Neural progenitor cell (in vitro differentiated cells): ENCODE results near the gene COL20A1. TPM values are rescaled to one million over a fixed set of nuclear protein-coding genes. Genes with fewer than 3 reads are reported as not detected.

Experiments
- DNase-seq: peaks from one replicate; pipeline ENCODE4 v3.0.0-alpha.2; 2016; ENCODE audit warnings: low spot score
- H2AFZ ChIP-seq: fragments of 200-600 bp; sonication (generic); replicated peaks from 2 replicates; pipeline ENCODE4 v1.6.1; 2016; ENCODE audit warnings: antibody characterized with exemption
- H3F3A ChIP-seq: fragments of 200-600 bp; sonication (generic); 2 replicates; pipeline ENCODE4 v1.6.1; 2016; ENCODE audit warnings: antibody characterized with exemption, low read depth
- H3K27ac ChIP-seq: fragments of 200-600 bp; sonication (generic); 2 replicates; pipeline ENCODE4 v1.5.1; 2016; ENCODE audit warnings: mild to moderate bottlenecking
- H3K27me3 ChIP-seq: fragments of 200-600 bp; sonication (generic); 2 replicates; pipeline ENCODE4 v1.6.1; 2016; ENCODE audit warnings: mild to moderate bottlenecking, moderate library complexity
- H3K36me3 ChIP-seq: fragments of 200-600 bp; sonication (generic); 2 replicates; pipeline ENCODE4 v1.5.1; 2016
- H3K4me1 ChIP-seq: fragments of 200-600 bp; sonication (generic); 2 replicates; pipeline ENCODE4 v1.6.1; 2016; ENCODE audit warnings: mixed run types
- H3K4me2 ChIP-seq: fragments of 200-600 bp; sonication (generic); 2 replicates; pipeline ENCODE4 v1.6.1; 2016
- H3K4me3 ChIP-seq: fragments of 200-600 bp; sonication (generic); 2 replicates; pipeline ENCODE4 v1.5.1; 2016
- H3K79me2 ChIP-seq: fragments of 200-600 bp; sonication (generic); 2 replicates; pipeline ENCODE4 v1.6.1; 2016; ENCODE audit warnings: low read depth
- H3K9ac ChIP-seq: fragments of 200-600 bp; sonication (generic); 2 replicates; pipeline ENCODE4 v1.6.1; 2016
- H3K9me3 ChIP-seq: fragments of 200-600 bp; sonication (generic); 2 replicates; pipeline ENCODE4 v1.5.1; 2016; ENCODE audit warnings: low read depth
- H4K20me1 ChIP-seq: fragments of 200-600 bp; sonication (generic); 2 replicates; pipeline ENCODE4 v1.6.1; 2016; ENCODE audit warnings: low read depth
- H3K27ac Mint-ChIP-seq: 3 replicates; pipeline ENCODE4 v1.8.0; 2021; ENCODE audit warnings: mixed read lengths
- H3K27me3 Mint-ChIP-seq: 2 replicates; pipeline ENCODE4 v1.8.0; 2022; ENCODE audit warnings: low read depth, mild to moderate bottlenecking, inconsistent platforms, moderate library complexity, mixed read lengths; ENCODE audit not compliant: insufficient read depth
- H3K36me3 Mint-ChIP-seq: 3 replicates; pipeline ENCODE4 v1.8.0; 2021; ENCODE audit warnings: mixed read lengths
- H3K4me1 Mint-ChIP-seq: 3 replicates; pipeline ENCODE4 v1.8.0; 2021; ENCODE audit warnings: mixed read lengths
- H3K4me3 Mint-ChIP-seq: 3 replicates; pipeline ENCODE4 v1.8.0; 2021; ENCODE audit warnings: mild to moderate bottlenecking, moderate library complexity, mixed read lengths
- H3K9me3 Mint-ChIP-seq: 3 replicates; pipeline ENCODE4 v1.8.0; 2020; ENCODE audit warnings: mixed read lengths
- EZH2 ChIP-seq: fragments of 200-600 bp; sonication (generic); IDR thresholded peaks from 2 replicates; pipeline ENCODE4 v1.6.1; 2017; ENCODE audit warnings: antibody characterized with exemption, mild to moderate bottlenecking, moderate library complexity
- EZH2phosphoT487 ChIP-seq: fragments of 200-600 bp; sonication (generic); IDR thresholded peaks from 2 replicates; pipeline ENCODE4 v1.6.1; 2017; ENCODE audit warnings: antibody characterized with exemption
- total RNA-seq: library from RNA; depleted of rRNA; stranded (reverse); fragments of >200 nt; gene quantifications from 2 replicates; pipeline ENCODE4 v1.2.3, GENCODE V29; 2015; ENCODE audit warnings: low replicate concordance
- TF ChIP-seq, protein P1 (sequence below): fragments of 200-600 bp; sonication (generic); IDR thresholded peaks from 2 replicates; pipeline ENCODE4 v1.5.1; 2017; ENCODE audit warnings: antibody characterized with exemption, mild to moderate bottlenecking

The COL20A1 gene
- total RNA-seq, 1 donor from 2014 or later, result 0.37 TPM

DNA sequence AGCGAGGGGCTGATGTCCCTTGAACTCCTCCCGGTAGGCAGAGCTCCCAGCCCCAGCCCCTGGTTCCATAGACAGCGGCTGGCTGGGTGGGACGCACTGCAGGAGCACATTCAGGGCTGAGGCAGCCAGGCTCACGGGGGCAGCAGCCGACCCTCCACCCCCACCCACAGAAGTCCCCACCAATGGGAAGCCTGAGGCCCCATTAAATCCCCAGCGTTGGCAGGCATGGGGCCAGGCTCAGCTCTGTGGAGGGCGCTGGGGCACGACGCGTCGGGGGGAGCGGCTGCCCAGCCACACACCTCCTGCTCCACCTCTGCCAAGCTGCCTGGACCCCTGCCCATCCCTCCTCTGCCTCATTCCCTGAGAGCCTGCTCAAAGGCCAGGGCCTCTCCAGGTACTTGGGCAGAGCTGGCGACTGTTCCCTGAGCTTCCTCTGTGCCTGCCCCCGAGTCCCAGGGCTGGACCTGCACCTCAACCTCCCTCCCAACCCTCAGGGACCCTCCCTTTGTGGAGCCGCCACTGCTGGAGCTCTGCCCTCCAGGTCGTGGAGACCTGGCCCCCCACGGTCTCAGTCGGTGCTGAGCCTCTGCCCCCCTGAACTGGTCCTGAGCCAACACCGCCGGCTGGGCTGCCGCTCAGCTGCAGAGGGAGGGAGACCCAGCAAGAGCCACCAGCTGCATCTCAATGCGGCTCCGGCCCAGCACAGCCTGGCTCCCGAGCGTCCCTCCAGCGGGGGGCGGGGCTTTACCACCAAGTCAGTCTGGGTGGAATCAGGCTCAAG is 59.0 kb downstream of the COL20A1 start:
- peaks cover 10% of the 10 kb centered on the region for H3F3A ChIP-seq
- H3K4me1 ChIP-seq, result peaks cover 9% of the 10 kb centered on the region
- peak overlapping the region; percentile 37 for H3K4me3 Mint-ChIP-seq
- H3K36me3 ChIP-seq, result no peaks in the 10 kb centered on the region
- no peak overlapping the region for H3K4me3 ChIP-seq
- H3K27ac Mint-ChIP-seq, result no peak overlapping the region
- H3K79me2 ChIP-seq, result no peaks in the 10 kb centered on the region
- peak overlapping the region; percentile 13 for H3K4me2 ChIP-seq
- DNase-seq, result peak; percentile 77
- H3K9me3 ChIP-seq, result no peaks in the 10 kb centered on the region
- H3K36me3 Mint-ChIP-seq, result no peaks in the 10 kb centered on the region
- H4K20me1 ChIP-seq, result no peaks in the 10 kb centered on the region
- H2AFZ ChIP-seq, result no peak overlapping the region
- peaks cover 9% of the 10 kb centered on the region for H3K27me3 Mint-ChIP-seq
- no peaks in the 10 kb centered on the region for H3K27me3 ChIP-seq
- H3K9ac ChIP-seq, result no peak overlapping the region
- peaks cover 5% of the 10 kb centered on the region for H3K9me3 Mint-ChIP-seq
- peaks cover 14% of the 10 kb centered on the region for H3K4me1 Mint-ChIP-seq
- H3K27ac ChIP-seq, result no peak overlapping the region
- TF ChIP-seq EZH2phosphoT487 (no peak), EZH2 (no peak)
- TF ChIP-seq, protein P1, sequence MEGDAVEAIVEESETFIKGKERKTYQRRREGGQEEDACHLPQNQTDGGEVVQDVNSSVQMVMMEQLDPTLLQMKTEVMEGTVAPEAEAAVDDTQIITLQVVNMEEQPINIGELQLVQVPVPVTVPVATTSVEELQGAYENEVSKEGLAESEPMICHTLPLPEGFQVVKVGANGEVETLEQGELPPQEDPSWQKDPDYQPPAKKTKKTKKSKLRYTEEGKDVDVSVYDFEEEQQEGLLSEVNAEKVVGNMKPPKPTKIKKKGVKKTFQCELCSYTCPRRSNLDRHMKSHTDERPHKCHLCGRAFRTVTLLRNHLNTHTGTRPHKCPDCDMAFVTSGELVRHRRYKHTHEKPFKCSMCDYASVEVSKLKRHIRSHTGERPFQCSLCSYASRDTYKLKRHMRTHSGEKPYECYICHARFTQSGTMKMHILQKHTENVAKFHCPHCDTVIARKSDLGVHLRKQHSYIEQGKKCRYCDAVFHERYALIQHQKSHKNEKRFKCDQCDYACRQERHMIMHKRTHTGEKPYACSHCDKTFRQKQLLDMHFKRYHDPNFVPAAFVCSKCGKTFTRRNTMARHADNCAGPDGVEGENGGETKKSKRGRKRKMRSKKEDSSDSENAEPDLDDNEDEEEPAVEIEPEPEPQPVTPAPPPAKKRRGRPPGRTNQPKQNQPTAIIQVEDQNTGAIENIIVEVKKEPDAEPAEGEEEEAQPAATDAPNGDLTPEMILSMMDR, result no peak

DNA sequence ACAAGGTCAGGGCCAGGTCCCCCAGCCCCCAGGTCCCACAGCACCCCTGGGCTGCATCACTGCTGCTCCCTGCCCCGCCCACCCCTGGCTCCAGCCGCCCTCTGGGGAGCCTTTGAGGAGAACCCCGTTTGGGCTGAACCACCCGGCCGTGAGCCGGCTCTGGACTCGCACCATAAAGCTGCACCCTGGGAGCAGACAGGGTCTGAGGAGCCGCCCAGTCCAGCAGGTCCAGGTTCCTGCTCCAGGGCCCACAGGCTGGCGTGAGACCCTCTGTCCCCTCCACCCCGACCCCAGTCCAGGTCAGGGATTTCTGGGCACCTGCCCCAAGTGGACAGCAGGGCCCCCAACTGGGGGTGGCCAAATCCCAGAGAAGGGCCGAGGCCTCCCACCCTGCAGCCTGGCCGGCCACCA is 59.8 kb downstream of the COL20A1 start:
- no peak overlapping the region for H3K4me3 ChIP-seq
- no peak overlapping the region for H2AFZ ChIP-seq
- H3K27ac ChIP-seq, result no peak overlapping the region
- Mint-ChIP-seq H3K27ac (no peak overlapping the region), H3K9me3 (peaks cover 5% of the 10 kb centered on the region), H3K4me1 (peaks cover 12% of the 10 kb centered on the region), H3K27me3 (peaks cover 9% of the 10 kb centered on the region), H3K4me3 (no peak overlapping the region), H3K36me3 (no peaks in the 10 kb centered on the region)
- H3K36me3 ChIP-seq, result no peaks in the 10 kb centered on the region
- H3F3A ChIP-seq, result peaks cover 10% of the 10 kb centered on the region
- H3K4me2 ChIP-seq, result no peak overlapping the region
- no peaks in the 10 kb centered on the region for H3K9me3 ChIP-seq
- H3K79me2 ChIP-seq, result no peaks in the 10 kb centered on the region
- no peak overlapping the region for H3K9ac ChIP-seq
- DNase-seq, result no peak
- peaks cover 9% of the 10 kb centered on the region for H3K4me1 ChIP-seq
- H3K27me3 ChIP-seq, result no peaks in the 10 kb centered on the region
- no peaks in the 10 kb centered on the region for H4K20me1 ChIP-seq
- TF ChIP-seq EZH2phosphoT487 (no peak), EZH2 (no peak)
- TF ChIP-seq, protein P1, result no peak

DNA sequence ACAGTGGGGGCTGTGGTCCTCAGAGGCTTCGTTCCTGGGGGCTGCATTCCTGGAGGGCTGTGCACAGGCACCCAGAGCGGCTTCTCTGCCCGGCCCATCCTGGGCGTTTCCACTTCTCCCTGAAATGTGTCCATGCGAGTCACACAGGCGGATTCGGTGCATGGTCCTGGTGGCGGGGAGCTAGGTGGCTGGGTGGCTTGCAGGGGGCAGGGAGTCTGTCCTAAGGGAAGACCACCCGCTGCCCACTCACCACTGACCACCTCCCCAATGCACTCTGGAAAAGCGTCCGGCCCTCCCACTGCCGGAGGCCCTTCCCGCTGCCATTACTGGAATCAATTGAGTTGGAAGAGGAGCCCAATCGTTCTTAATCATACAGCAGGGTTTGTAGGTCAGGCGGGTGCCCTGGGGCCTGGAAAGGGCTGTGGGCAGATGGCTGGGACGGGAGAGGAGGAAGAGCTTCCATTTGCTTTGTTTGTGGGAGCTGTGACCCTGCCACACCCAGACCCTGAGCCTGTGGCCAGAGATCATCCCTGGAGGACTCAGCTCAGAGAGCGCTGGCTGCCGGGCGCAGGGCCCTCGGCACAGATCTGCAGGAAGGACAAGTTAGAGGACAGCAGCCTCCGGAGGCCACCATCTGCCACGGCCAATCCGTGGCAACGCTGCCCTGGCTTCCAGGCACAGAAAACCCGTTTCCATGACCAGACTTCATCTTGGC is 61.8 kb downstream of the COL20A1 start:
- Histone ChIP-seq H3K27me3 (peaks cover 13% of the 10 kb centered on the region), H3K36me3 (no peaks in the 10 kb centered on the region), H3K4me3 (no peak overlapping the region), H3K4me2 (no peak overlapping the region), H2AFZ (no peak overlapping the region), H3F3A (peaks cover 10% of the 10 kb centered on the region), H3K9ac (no peak overlapping the region), H4K20me1 (no peaks in the 10 kb centered on the region), H3K79me2 (no peaks in the 10 kb centered on the region), H3K9me3 (no peaks in the 10 kb centered on the region), H3K27ac (no peak overlapping the region), H3K4me1 (peaks cover 9% of the 10 kb centered on the region)
- H3K4me1 Mint-ChIP-seq, result peaks cover 9% of the 10 kb centered on the region
- peak overlapping the region; percentile 31 for H3K27ac Mint-ChIP-seq
- no peaks in the 10 kb centered on the region for H3K36me3 Mint-ChIP-seq
- no peak for DNase-seq
- no peak overlapping the region for H3K4me3 Mint-ChIP-seq
- H3K9me3 Mint-ChIP-seq, result peaks cover 5% of the 10 kb centered on the region
- H3K27me3 Mint-ChIP-seq, result peaks cover 16% of the 10 kb centered on the region
- no peak for TF ChIP-seq EZH2
- TF ChIP-seq, protein P1, result no peak
- no peak for TF ChIP-seq EZH2phosphoT487
